ENCODE measurements around the gene FBXO22.

The FBXO22 gene

GRCh38 chr15:75924576-75924975, 20.9 kb downstream of the FBXO22 start:
- Histone ChIP-seq H4K20me1 (peaks cover 8 to 73% (median 16%) of the 10 kb centered on the region in 11 experiments; a peak in 15 of 22 replicates), H3K9me3 (replicated peaks in 1 of 11) (no peaks in the 10 kb centered on the region), H3K27me3 (no peaks in the 10 kb centered on the region), H3K4me2 (no peak overlapping the region), H3K27ac (no peak overlapping the region), H3K9ac (no peak overlapping the region), H3K4me3 (no peak overlapping the region), H3K36me3 (peaks cover 40 to 89% (median 77%) of the 10 kb centered on the region in 11 experiments), H3K4me1 (peaks cover 5 to 14% (median 10%) of the 10 kb centered on the region in 10 experiments; a peak in 10 of 20 replicates)
- no peak for TF ChIP-seq Cebpa-rat (IDR thresholded peaks at IDR 0.05)

GRCh38 chr15:75925440-75925839, 21.8 kb downstream of the FBXO22 start:
- H3K9me3 ChIP-seq (replicated peaks in 1 of 11): no peaks in the 10 kb centered on the region
- H3K27me3 ChIP-seq: no peaks in the 10 kb centered on the region
- H3K36me3 ChIP-seq: peaks cover 49 to 89% (median 78%) of the 10 kb centered on the region in 11 experiments
- no peak overlapping the region for H3K4me3 ChIP-seq
- TF ChIP-seq Cebpa-rat (IDR thresholded peaks at IDR 0.05): no peak
- peaks cover 8 to 64% (median 16%) of the 10 kb centered on the region in 11 experiments; a peak in 15 of 22 replicates for H4K20me1 ChIP-seq
- no peak overlapping the region for H3K4me2 ChIP-seq
- no peak overlapping the region for H3K9ac ChIP-seq
- no peak overlapping the region for H3K27ac ChIP-seq
- H3K4me1 ChIP-seq: peaks cover 5 to 20% (median 11%) of the 10 kb centered on the region in 10 experiments; a peak in 11 of 20 replicates

- H3K9ac ChIP-seq: no peak overlapping the region
- peaks cover 8 to 57% (median 16%) of the 10 kb centered on the region in 11 experiments; a peak in 15 of 22 replicates for H4K20me1 ChIP-seq
- peaks cover 61 to 89% (median 81%) of the 10 kb centered on the region in 11 experiments for H3K36me3 ChIP-seq
These were observed 23.3 kb downstream of the FBXO22 start for GRCh38 chr15:75926931-75927330.

GRCh38 chr15:75927601-75928000, 23.9 kb downstream of the FBXO22 start:
- no peak for TF ChIP-seq Cebpa-rat (IDR thresholded peaks at IDR 0.05)
- Histone ChIP-seq H3K4me3 (no peak overlapping the region), H3K36me3 (peaks cover 61 to 89% (median 82%) of the 10 kb centered on the region in 11 experiments), H3K9me3 (replicated peaks in 1 of 11) (no peaks in the 10 kb centered on the region), H4K20me1 (peaks cover 5 to 50% (median 16%) of the 10 kb centered on the region in 11 experiments; a peak in 15 of 22 replicates), H3K27me3 (no peaks in the 10 kb centered on the region), H3K4me2 (peak overlapping the region in 4 of 11 experiments; percentile 8 to 24 (median 21); a peak in 4 of 22 replicates), H3K9ac (no peak overlapping the region), H3K4me1 (peaks cover 5 to 20% (median 11%) of the 10 kb centered on the region in 10 experiments; a peak in 11 of 20 replicates), H3K27ac (no peak overlapping the region)

More at GRCh38 chr15:75926931-75927330, 23.3 kb downstream of the FBXO22 start:
- peak overlapping the region in 4 of 11 experiments; percentile 8 to 24 (median 21); a peak in 2 of 22 replicates for H3K4me2 ChIP-seq
- H3K27ac ChIP-seq: no peak overlapping the region
- H3K4me1 ChIP-seq: peaks cover 5 to 20% (median 11%) of the 10 kb centered on the region in 10 experiments; a peak in 11 of 20 replicates
- H3K9me3 ChIP-seq (replicated peaks in 1 of 11): no peaks in the 10 kb centered on the region
- no peak for TF ChIP-seq Cebpa-rat (IDR thresholded peaks at IDR 0.05)
- H3K27me3 ChIP-seq: no peaks in the 10 kb centered on the region
- no peak overlapping the region for H3K4me3 ChIP-seq

GRCh38 chr15:75928680-75929608, 25.3 kb downstream of the FBXO22 start:
- H3K4me3 ChIP-seq: no peak overlapping the region
- peaks cover 4 to 37% (median 16%) of the 10 kb centered on the region in 11 experiments; a peak in 15 of 22 replicates for H4K20me1 ChIP-seq
- TF ChIP-seq Cebpa-rat (IDR thresholded peaks at IDR 0.05): no peak
- H3K9me3 ChIP-seq (replicated peaks in 1 of 11): no peaks in the 10 kb centered on the region
- no peak overlapping the region for H3K4me2 ChIP-seq
- H3K36me3 ChIP-seq: peaks cover 61 to 91% (median 82%) of the 10 kb centered on the region in 11 experiments
- no peaks in the 10 kb centered on the region for H3K27me3 ChIP-seq
- H3K4me1 ChIP-seq: peaks cover 5 to 20% (median 11%) of the 10 kb centered on the region in 10 experiments; a peak in 11 of 20 replicates
- no peak overlapping the region for H3K9ac ChIP-seq
- no peak overlapping the region for H3K27ac ChIP-seq

- H3K27ac ChIP-seq: no peak overlapping the region
- no peak overlapping the region for H3K4me2 ChIP-seq
- H3K36me3 ChIP-seq: peaks cover 62 to 91% (median 82%) of the 10 kb centered on the region in 11 experiments
- no peak for TF ChIP-seq Cebpa-rat (IDR thresholded peaks at IDR 0.05)
- H3K9me3 ChIP-seq (replicated peaks in 1 of 11): no peaks in the 10 kb centered on the region
- no peak overlapping the region for H3K9ac ChIP-seq
- no peak overlapping the region for H3K4me3 ChIP-seq
- H3K27me3 ChIP-seq: no peaks in the 10 kb centered on the region
- H4K20me1 ChIP-seq: peaks cover 0 to 27% (median 8%) of the 10 kb centered on the region in 11 experiments; a peak in 13 of 22 replicates
- H3K4me1 ChIP-seq: peaks cover 4 to 18% (median 11%) of the 10 kb centered on the region in 10 experiments; a peak in 10 of 20 replicates
These were observed 26.3 kb downstream of the FBXO22 start for GRCh38 chr15:75929799-75930565.

GRCh38 chr15:75930866-75931265, 27.2 kb downstream of the FBXO22 start:
- TF ChIP-seq Cebpa-rat (IDR thresholded peaks at IDR 0.05): no peak
- no peak overlapping the region for H3K4me2 ChIP-seq
- no peak overlapping the region for H3K27ac ChIP-seq
- H3K36me3 ChIP-seq: peaks cover 67 to 94% (median 82%) of the 10 kb centered on the region in 11 experiments
- no peak overlapping the region for H3K4me3 ChIP-seq
- H3K4me1 ChIP-seq: peaks cover 0 to 18% (median 10%) of the 10 kb centered on the region in 10 experiments; a peak in 7 of 20 replicates
- peaks cover 0 to 20% (median 4%) of the 10 kb centered on the region in 11 experiments; a peak in 12 of 22 replicates for H4K20me1 ChIP-seq
- H3K9me3 ChIP-seq (replicated peaks in 1 of 11): no peaks in the 10 kb centered on the region
- no peak overlapping the region for H3K9ac ChIP-seq
- H3K27me3 ChIP-seq: no peaks in the 10 kb centered on the region

GRCh38 chr15:75942464-75942863, 38.8 kb downstream of the FBXO22 start:
- Histone ChIP-seq H4K20me1 (no peaks in the 10 kb centered on the region), H3K9ac (no peak overlapping the region), H3K27ac (no peak overlapping the region; a peak in 1 of 22 replicates), H3K4me1 (peaks cover 0 to 40% (median 20%) of the 10 kb centered on the region in 10 experiments; a peak in 14 of 20 replicates), H3K9me3 (replicated peaks in 1 of 11) (peaks cover 0 to 16% (median 6%) of the 10 kb centered on the region in 11 experiments; a peak in 10 of 22 replicates), H3K27me3 (no peaks in the 10 kb centered on the region), H3K36me3 (peaks cover 8 to 25% (median 20%) of the 10 kb centered on the region in 11 experiments; a peak in 18 of 22 replicates), H3K4me2 (no peak overlapping the region), H3K4me3 (no peak overlapping the region)
- no peak for TF ChIP-seq Cebpa-rat (IDR thresholded peaks at IDR 0.05)
